ENCODE results near the gene SPEG. TPM values are rescaled to one million over a fixed set of nuclear protein-coding genes. Genes with fewer than 3 reads are reported as not detected.

Gene SPEG
- total RNA-seq, 1 experiment from 2014 or later = 55.3 TPM

DNA sequence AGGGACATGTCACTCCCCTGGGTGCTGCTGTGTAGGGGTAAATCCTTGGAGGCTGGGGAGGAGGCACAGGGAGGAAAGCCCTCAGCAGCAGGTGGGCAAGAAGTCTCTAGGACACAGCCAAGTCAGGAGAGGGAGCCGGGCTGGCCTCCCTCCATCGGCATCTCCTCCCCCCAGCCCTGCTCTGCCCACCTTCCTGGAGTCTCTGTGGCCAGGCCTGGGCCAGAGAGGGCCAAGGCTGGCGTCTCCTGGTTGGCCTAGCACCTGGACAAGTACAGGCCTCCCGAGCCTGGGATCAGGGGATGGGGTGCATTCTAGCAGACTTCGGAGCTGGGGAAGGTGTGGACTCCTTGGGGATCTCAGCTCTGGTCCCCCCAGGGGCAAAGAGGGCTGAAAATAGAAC lies 1.8 kb downstream of the SPEG start (continued):
- TF ChIP-seq, protein P1, sequence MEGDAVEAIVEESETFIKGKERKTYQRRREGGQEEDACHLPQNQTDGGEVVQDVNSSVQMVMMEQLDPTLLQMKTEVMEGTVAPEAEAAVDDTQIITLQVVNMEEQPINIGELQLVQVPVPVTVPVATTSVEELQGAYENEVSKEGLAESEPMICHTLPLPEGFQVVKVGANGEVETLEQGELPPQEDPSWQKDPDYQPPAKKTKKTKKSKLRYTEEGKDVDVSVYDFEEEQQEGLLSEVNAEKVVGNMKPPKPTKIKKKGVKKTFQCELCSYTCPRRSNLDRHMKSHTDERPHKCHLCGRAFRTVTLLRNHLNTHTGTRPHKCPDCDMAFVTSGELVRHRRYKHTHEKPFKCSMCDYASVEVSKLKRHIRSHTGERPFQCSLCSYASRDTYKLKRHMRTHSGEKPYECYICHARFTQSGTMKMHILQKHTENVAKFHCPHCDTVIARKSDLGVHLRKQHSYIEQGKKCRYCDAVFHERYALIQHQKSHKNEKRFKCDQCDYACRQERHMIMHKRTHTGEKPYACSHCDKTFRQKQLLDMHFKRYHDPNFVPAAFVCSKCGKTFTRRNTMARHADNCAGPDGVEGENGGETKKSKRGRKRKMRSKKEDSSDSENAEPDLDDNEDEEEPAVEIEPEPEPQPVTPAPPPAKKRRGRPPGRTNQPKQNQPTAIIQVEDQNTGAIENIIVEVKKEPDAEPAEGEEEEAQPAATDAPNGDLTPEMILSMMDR (IDR thresholded peaks at IDR 0.05) = no peak
- TF ChIP-seq, protein P2, sequence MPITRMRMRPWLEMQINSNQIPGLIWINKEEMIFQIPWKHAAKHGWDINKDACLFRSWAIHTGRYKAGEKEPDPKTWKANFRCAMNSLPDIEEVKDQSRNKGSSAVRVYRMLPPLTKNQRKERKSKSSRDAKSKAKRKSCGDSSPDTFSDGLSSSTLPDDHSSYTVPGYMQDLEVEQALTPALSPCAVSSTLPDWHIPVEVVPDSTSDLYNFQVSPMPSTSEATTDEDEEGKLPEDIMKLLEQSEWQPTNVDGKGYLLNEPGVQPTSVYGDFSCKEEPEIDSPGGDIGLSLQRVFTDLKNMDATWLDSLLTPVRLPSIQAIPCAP (CRISPR knock-in tag; IDR thresholded peaks at IDR 0.05) = no peak
- TF ChIP-seq, protein P3, sequence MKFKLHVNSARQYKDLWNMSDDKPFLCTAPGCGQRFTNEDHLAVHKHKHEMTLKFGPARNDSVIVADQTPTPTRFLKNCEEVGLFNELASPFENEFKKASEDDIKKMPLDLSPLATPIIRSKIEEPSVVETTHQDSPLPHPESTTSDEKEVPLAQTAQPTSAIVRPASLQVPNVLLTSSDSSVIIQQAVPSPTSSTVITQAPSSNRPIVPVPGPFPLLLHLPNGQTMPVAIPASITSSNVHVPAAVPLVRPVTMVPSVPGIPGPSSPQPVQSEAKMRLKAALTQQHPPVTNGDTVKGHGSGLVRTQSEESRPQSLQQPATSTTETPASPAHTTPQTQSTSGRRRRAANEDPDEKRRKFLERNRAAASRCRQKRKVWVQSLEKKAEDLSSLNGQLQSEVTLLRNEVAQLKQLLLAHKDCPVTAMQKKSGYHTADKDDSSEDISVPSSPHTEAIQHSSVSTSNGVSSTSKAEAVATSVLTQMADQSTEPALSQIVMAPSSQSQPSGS (CRISPR knock-in tag; IDR thresholded peaks at IDR 0.05; ENCODE audit: borderline replicate concordance, low read depth) = no peak
- TF ChIP-seq MYBL2 (CRISPR knock-in tag; IDR thresholded peaks at IDR 0.05) (no peak), ZNF138 (CRISPR knock-in tag; conservative IDR thresholded peaks at IDR 0.05) (no peak)

DNA sequence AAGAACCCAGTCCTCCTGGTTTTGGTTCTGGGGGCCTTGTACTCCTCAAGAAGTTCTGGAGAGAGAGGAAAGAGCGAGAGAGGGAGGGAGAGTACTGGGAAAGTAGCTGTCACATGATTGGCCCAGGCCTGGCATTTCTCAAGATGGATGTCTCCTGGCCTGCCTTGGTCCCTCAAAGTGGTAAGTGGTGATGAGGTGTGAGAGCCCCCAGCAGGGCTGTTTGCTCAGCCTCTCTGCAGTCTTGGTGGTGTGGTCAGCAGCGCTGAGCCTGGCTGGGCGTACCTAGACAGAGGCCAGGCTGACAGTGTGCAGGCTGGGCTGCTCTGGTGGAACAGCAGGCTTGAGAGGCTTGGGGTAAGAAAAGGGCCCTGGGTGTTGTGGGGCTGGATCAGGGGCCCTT lies 2.5 kb downstream of the SPEG start:
- Mint-ChIP-seq H3K36me3 (no peaks in the 10 kb centered on the region), H3K4me1 (peaks cover 16% of the 10 kb centered on the region), H3K27me3 (ENCODE audit: low read depth) (peaks cover 30% of the 10 kb centered on the region), H3K9me3 (no peaks in the 10 kb centered on the region), H3K27ac (no peak overlapping the region), H3K4me3 (no peak overlapping the region)
- DNase-seq (ENCODE audit: low spot score) (no peak), ATAC-seq (no peak)
- ChIA-PET CTCF (interaction anchor here (1.1 to 6.7 kb wide), 8 partner anchors 21 to 93 kb away, joined by 4 to 119 read pairs (median 7); partner anchors contain the start of gene DNPEP), POLR2A (no interaction called here)
- no peak for TF ChIP-seq FOXJ3 (CRISPR knock-in tag; IDR thresholded peaks at IDR 0.05; ENCODE audit: borderline replicate concordance)
- no peak for TF ChIP-seq ATF1 (CRISPR knock-in tag; IDR thresholded peaks at IDR 0.05)
- TF ChIP-seq, protein P3 (CRISPR knock-in tag; IDR thresholded peaks at IDR 0.05; ENCODE audit: borderline replicate concordance, low read depth) = no peak
- no peak for TF ChIP-seq KAT7 (CRISPR knock-in tag; IDR thresholded peaks at IDR 0.05; ENCODE audit: borderline replicate concordance)

DNA sequence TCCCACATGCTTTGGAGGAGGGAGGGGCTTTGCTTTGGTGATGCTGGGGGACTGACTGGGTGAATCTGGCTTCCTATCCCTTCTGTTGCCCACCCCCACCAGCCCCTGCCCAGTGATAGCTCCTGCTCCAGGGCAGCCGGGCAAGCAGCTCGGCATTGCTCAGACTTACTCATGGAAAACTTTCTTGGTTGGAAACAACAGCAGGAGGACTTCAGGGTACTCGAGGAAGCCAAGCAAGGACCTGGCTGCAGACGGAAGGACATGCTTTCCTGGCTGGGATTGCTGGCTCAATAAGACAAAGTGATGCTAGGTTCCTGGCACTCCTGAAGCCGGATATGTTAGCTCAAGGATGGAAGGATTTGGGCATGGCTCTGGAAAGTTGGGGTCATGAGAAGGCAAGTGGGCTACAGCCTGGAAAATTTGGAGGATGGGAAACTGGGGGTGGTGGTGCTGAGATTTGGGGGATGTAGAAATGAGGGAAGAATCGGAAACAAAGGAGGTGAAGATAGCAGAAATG lies 3.1 kb downstream of the SPEG start:
- Mint-ChIP-seq H3K4me1 (peaks cover 18% of the 10 kb centered on the region), H3K27me3 (ENCODE audit: low read depth) (peaks cover 34% of the 10 kb centered on the region), H3K27ac (no peak overlapping the region), H3K36me3 (no peaks in the 10 kb centered on the region), H3K9me3 (no peaks in the 10 kb centered on the region), H3K4me3 (no peak overlapping the region)
- TF ChIP-seq TP53 (CRISPR knock-in tag; IDR thresholded peaks at IDR 0.05) (no peak), ZNF263 (CRISPR knock-in tag; IDR thresholded peaks at IDR 0.05; ENCODE audit: low read depth) (no peak), GABPB1 (CRISPR knock-in tag; IDR thresholded peaks at IDR 0.05) (no peak), SMAD4 (CRISPR knock-in tag; IDR thresholded peaks at IDR 0.05) (no peak), NR3C1 (CRISPR knock-in tag; conservative IDR thresholded peaks at IDR 0.05; ENCODE audit: low read depth) (no peak), RELA (CRISPR knock-in tag; IDR thresholded peaks at IDR 0.05; ENCODE audit: borderline replicate concordance) (no peak), ZNF396 (CRISPR knock-in tag; IDR thresholded peaks at IDR 0.05; ENCODE audit: borderline replicate concordance) (no peak), JUN (CRISPR knock-in tag; IDR thresholded peaks at IDR 0.05) (no peak), ZNF416 (CRISPR knock-in tag; IDR thresholded peaks at IDR 0.05) (no peak), SMAD3 (CRISPR knock-in tag; IDR thresholded peaks at IDR 0.05; ENCODE audit: borderline replicate concordance) (no peak)
- TF ChIP-seq, protein P4, sequence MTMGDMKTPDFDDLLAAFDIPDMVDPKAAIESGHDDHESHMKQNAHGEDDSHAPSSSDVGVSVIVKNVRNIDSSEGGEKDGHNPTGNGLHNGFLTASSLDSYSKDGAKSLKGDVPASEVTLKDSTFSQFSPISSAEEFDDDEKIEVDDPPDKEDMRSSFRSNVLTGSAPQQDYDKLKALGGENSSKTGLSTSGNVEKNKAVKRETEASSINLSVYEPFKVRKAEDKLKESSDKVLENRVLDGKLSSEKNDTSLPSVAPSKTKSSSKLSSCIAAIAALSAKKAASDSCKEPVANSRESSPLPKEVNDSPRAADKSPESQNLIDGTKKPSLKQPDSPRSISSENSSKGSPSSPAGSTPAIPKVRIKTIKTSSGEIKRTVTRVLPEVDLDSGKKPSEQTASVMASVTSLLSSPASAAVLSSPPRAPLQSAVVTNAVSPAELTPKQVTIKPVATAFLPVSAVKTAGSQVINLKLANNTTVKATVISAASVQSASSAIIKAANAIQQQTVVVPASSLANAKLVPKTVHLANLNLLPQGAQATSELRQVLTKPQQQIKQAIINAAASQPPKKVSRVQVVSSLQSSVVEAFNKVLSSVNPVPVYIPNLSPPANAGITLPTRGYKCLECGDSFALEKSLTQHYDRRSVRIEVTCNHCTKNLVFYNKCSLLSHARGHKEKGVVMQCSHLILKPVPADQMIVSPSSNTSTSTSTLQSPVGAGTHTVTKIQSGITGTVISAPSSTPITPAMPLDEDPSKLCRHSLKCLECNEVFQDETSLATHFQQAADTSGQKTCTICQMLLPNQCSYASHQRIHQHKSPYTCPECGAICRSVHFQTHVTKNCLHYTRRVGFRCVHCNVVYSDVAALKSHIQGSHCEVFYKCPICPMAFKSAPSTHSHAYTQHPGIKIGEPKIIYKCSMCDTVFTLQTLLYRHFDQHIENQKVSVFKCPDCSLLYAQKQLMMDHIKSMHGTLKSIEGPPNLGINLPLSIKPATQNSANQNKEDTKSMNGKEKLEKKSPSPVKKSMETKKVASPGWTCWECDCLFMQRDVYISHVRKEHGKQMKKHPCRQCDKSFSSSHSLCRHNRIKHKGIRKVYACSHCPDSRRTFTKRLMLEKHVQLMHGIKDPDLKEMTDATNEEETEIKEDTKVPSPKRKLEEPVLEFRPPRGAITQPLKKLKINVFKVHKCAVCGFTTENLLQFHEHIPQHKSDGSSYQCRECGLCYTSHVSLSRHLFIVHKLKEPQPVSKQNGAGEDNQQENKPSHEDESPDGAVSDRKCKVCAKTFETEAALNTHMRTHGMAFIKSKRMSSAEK (CRISPR knock-in tag; IDR thresholded peaks at IDR 0.05; ENCODE audit: borderline replicate concordance) = no peak
- ATAC-seq (no peak), DNase-seq (ENCODE audit: low spot score) (no peak)
- ChIA-PET CTCF (interaction anchor here (1.1 to 6.7 kb wide), 7 partner anchors 20 to 92 kb away, joined by 4 to 119 read pairs (median 6); partner anchors contain the start of gene DNPEP), POLR2A (no interaction called here)
